ENCODE results near the gene TCEA2. TPM values are rescaled to one million over a fixed set of nuclear protein-coding genes. Genes with fewer than 3 reads are reported as not detected.
"Not testable (repeated sequence)": the region's sequence is repeated elsewhere in the genome, so short reads cannot be mapped to it uniquely, and the experiment has no call there.

Gene TCEA2
- polyA plus RNA-seq, 1 donor: 32.6 TPM

- no peak overlapping the region for H3K27ac ChIP-seq (ENCODE audit: low read length)
- no peaks in the 10 kb centered on the region for H3K36me3 ChIP-seq (ENCODE audit: control insufficient read depth, insufficient read depth, low read length)
- peaks cover 3% of the 10 kb centered on the region for H3K9me3 ChIP-seq (ENCODE audit: control insufficient read depth, low read depth, low read length)
- no peak for DNase-seq
- peaks cover 60% of the 10 kb centered on the region for H3K27me3 ChIP-seq (ENCODE audit: control insufficient read depth, insufficient read depth, low read length)
- H3K4me3 ChIP-seq (ENCODE audit: low read length): no peak overlapping the region
- WGBS (ENCODE audit: insufficient coverage, low lambda C conversion rate): no CpG with 5 or more reads among the region's 11 CpGs
- peaks cover 13% of the 10 kb centered on the region for H3K4me1 ChIP-seq (ENCODE audit: control insufficient read depth, insufficient read depth, low read length)
Measured at GRCh38 chr20:64086801-64087200, 23.8 kb downstream of the TCEA2 start.

- no CpG with 5 or more reads among the region's 36 CpGs for WGBS (ENCODE audit: insufficient coverage, low lambda C conversion rate)
- not testable (repeated sequence) for H3K36me3 ChIP-seq (ENCODE audit: control insufficient read depth, insufficient read depth, low read length); H3K9me3 ChIP-seq (ENCODE audit: control insufficient read depth, low read depth, low read length); H3K4me3 ChIP-seq (ENCODE audit: low read length); H3K27ac ChIP-seq (ENCODE audit: low read length); DNase-seq
- peaks cover 13% of the 10 kb centered on the region for H3K4me1 ChIP-seq (ENCODE audit: control insufficient read depth, insufficient read depth, low read length)
- peaks cover 57% of the 10 kb centered on the region for H3K27me3 ChIP-seq (ENCODE audit: control insufficient read depth, insufficient read depth, low read length)
Measured at GRCh38 chr20:64087226-64087825, 24.3 kb downstream of the TCEA2 start.

GRCh38 chr20:64088586-64088985 lies 25.6 kb downstream of the TCEA2 start:
- not testable (repeated sequence) for H3K27ac ChIP-seq (ENCODE audit: low read length); H3K4me1 ChIP-seq (ENCODE audit: control insufficient read depth, insufficient read depth, low read length); H3K36me3 ChIP-seq (ENCODE audit: control insufficient read depth, insufficient read depth, low read length); H3K9me3 ChIP-seq (ENCODE audit: control insufficient read depth, low read depth, low read length); DNase-seq; H3K4me3 ChIP-seq (ENCODE audit: low read length)
- H3K27me3 ChIP-seq (ENCODE audit: control insufficient read depth, insufficient read depth, low read length): peaks cover 55% of the 10 kb centered on the region

GRCh38 chr20:64090165-64090564 lies 27.2 kb downstream of the TCEA2 start:
- Histone ChIP-seq H3K4me1 (ENCODE audit: control insufficient read depth, insufficient read depth, low read length) (no peaks in the 10 kb centered on the region), H3K27ac (ENCODE audit: low read length) (no peak overlapping the region)
- no CpG with 5 or more reads among the region's 10 CpGs for WGBS (ENCODE audit: insufficient coverage, low lambda C conversion rate)

GRCh38 chr20:64091340-64091739 lies 28.3 kb downstream of the TCEA2 start:
- no CpG with 5 or more reads among the region's 19 CpGs for WGBS (ENCODE audit: insufficient coverage, low lambda C conversion rate)

More at GRCh38 chr20:64090165-64090564, 27.2 kb downstream of the TCEA2 start:
- Histone ChIP-seq H3K27me3 (ENCODE audit: control insufficient read depth, insufficient read depth, low read length) (peaks cover 41% of the 10 kb centered on the region), H3K9me3 (ENCODE audit: control insufficient read depth, low read depth, low read length) (no peaks in the 10 kb centered on the region), H3K4me3 (ENCODE audit: low read length) (no peak overlapping the region), H3K36me3 (ENCODE audit: control insufficient read depth, insufficient read depth, low read length) (no peaks in the 10 kb centered on the region)
- no peak for DNase-seq

GRCh38 chr20:64091770-64092169 lies 28.8 kb downstream of the TCEA2 start:
- Histone ChIP-seq H3K4me1 (ENCODE audit: control insufficient read depth, insufficient read depth, low read length) (no peaks in the 10 kb centered on the region), H3K36me3 (ENCODE audit: control insufficient read depth, insufficient read depth, low read length) (no peaks in the 10 kb centered on the region), H3K27ac (ENCODE audit: low read length) (no peak overlapping the region), H3K4me3 (ENCODE audit: low read length) (no peak overlapping the region), H3K9me3 (ENCODE audit: control insufficient read depth, low read depth, low read length) (no peaks in the 10 kb centered on the region), H3K27me3 (ENCODE audit: control insufficient read depth, insufficient read depth, low read length) (peaks cover 29% of the 10 kb centered on the region)
- DNase-seq: no peak
- WGBS (ENCODE audit: insufficient coverage, low lambda C conversion rate): no CpG with 5 or more reads among the region's 16 CpGs

More at GRCh38 chr20:64091340-64091739, 28.3 kb downstream of the TCEA2 start:
- Histone ChIP-seq H3K4me3 (ENCODE audit: low read length) (no peak overlapping the region), H3K27me3 (ENCODE audit: control insufficient read depth, insufficient read depth, low read length) (peaks cover 32% of the 10 kb centered on the region), H3K27ac (ENCODE audit: low read length) (no peak overlapping the region), H3K4me1 (ENCODE audit: control insufficient read depth, insufficient read depth, low read length) (no peaks in the 10 kb centered on the region), H3K36me3 (ENCODE audit: control insufficient read depth, insufficient read depth, low read length) (no peaks in the 10 kb centered on the region), H3K9me3 (ENCODE audit: control insufficient read depth, low read depth, low read length) (no peaks in the 10 kb centered on the region)
- DNase-seq: no peak

GRCh38 chr20:64092258-64093012 lies 29.4 kb downstream of the TCEA2 start:
- Histone ChIP-seq H3K4me1 (ENCODE audit: control insufficient read depth, insufficient read depth, low read length) (no peaks in the 10 kb centered on the region), H3K4me3 (ENCODE audit: low read length) (no peak overlapping the region), H3K27me3 (ENCODE audit: control insufficient read depth, insufficient read depth, low read length) (peaks cover 27% of the 10 kb centered on the region), H3K27ac (ENCODE audit: low read length) (no peak overlapping the region), H3K9me3 (ENCODE audit: control insufficient read depth, low read depth, low read length) (no peaks in the 10 kb centered on the region), H3K36me3 (ENCODE audit: control insufficient read depth, insufficient read depth, low read length) (no peaks in the 10 kb centered on the region)
- DNase-seq: no peak
- no CpG with 5 or more reads among the region's 27 CpGs for WGBS (ENCODE audit: insufficient coverage, low lambda C conversion rate)

- Histone ChIP-seq H3K36me3 (ENCODE audit: control insufficient read depth, insufficient read depth, low read length) (no peaks in the 10 kb centered on the region), H3K4me3 (ENCODE audit: low read length) (no peak overlapping the region), H3K27ac (ENCODE audit: low read length) (no peak overlapping the region), H3K27me3 (ENCODE audit: control insufficient read depth, insufficient read depth, low read length) (peaks cover 27% of the 10 kb centered on the region), H3K9me3 (ENCODE audit: control insufficient read depth, low read depth, low read length) (no peaks in the 10 kb centered on the region), H3K4me1 (ENCODE audit: control insufficient read depth, insufficient read depth, low read length) (no peaks in the 10 kb centered on the region)
- no peak for DNase-seq
- WGBS (ENCODE audit: insufficient coverage, low lambda C conversion rate): no CpG with 5 or more reads among the region's 9 CpGs
Measured at GRCh38 chr20:64093013-64093503, 30.1 kb downstream of the TCEA2 start.

- H3K9me3 ChIP-seq (ENCODE audit: control insufficient read depth, low read depth, low read length): no peaks in the 10 kb centered on the region
- no CpG with 5 or more reads among the region's 4 CpGs for WGBS (ENCODE audit: insufficient coverage, low lambda C conversion rate)
- peaks cover 18% of the 10 kb centered on the region for H3K27me3 ChIP-seq (ENCODE audit: control insufficient read depth, insufficient read depth, low read length)
- DNase-seq: no peak
- no peak overlapping the region for H3K4me3 ChIP-seq (ENCODE audit: low read length)
- H3K36me3 ChIP-seq (ENCODE audit: control insufficient read depth, insufficient read depth, low read length): no peaks in the 10 kb centered on the region
- H3K27ac ChIP-seq (ENCODE audit: low read length): no peak overlapping the region
- no peaks in the 10 kb centered on the region for H3K4me1 ChIP-seq (ENCODE audit: control insufficient read depth, insufficient read depth, low read length)
Measured at GRCh38 chr20:64095455-64095854, 32.5 kb downstream of the TCEA2 start.

GRCh38 chr20:64095927-64096326 lies 32.9 kb downstream of the TCEA2 start:
- Histone ChIP-seq H3K36me3 (ENCODE audit: control insufficient read depth, insufficient read depth, low read length) (no peaks in the 10 kb centered on the region), H3K4me3 (ENCODE audit: low read length) (no peak overlapping the region), H3K9me3 (ENCODE audit: control insufficient read depth, low read depth, low read length) (no peaks in the 10 kb centered on the region), H3K27me3 (ENCODE audit: control insufficient read depth, insufficient read depth, low read length) (peaks cover 23% of the 10 kb centered on the region), H3K27ac (ENCODE audit: low read length) (no peak overlapping the region), H3K4me1 (ENCODE audit: control insufficient read depth, insufficient read depth, low read length) (no peaks in the 10 kb centered on the region)
- no peak for DNase-seq
- no CpG with 5 or more reads among the region's 11 CpGs for WGBS (ENCODE audit: insufficient coverage, low lambda C conversion rate)
